Upper lobe of left lung (tissue), 4 donors: ENCODE data around the gene EFCC1.

Experiments
- EP300 ChIP-seq, 4 donors: sonication (generic); formaldehyde crosslinking; IDR thresholded peaks; one replicate each; pipeline ENCODE4 v1.5.1; 2017; ENCODE audit warnings: antibody characterized with exemption in 4 of 4, control low read depth in 2 of 4
- POLR2A ChIP-seq, 4 donors: fragments of 450-650 bp; IDR thresholded peaks; one replicate each; pipeline ENCODE4 v1.5.1; 2016 to 2017; ENCODE audit warnings: antibody characterized with exemption in 4 of 4, mild to moderate bottlenecking in 2 of 4
- POLR2AphosphoS5 ChIP-seq, 2 donors: sonication (generic); formaldehyde crosslinking; IDR thresholded peaks; one replicate each; pipeline ENCODE4 v1.5.1; 2017; ENCODE audit warnings: antibody characterized with exemption in 2 of 2
- TF ChIP-seq, protein P1 (sequence below), 6 experiments: fragments of 450-650 bp in 4 of 6; fragments of 200-600 bp in 2 of 6; sonication (generic) in 2 of 6; IDR thresholded peaks; one replicate each; pipeline ENCODE4 v1.5.1; 2016 to 2019; ENCODE audit warnings: antibody characterized with exemption in 6 of 6

- TF ChIP-seq, protein P1, sequence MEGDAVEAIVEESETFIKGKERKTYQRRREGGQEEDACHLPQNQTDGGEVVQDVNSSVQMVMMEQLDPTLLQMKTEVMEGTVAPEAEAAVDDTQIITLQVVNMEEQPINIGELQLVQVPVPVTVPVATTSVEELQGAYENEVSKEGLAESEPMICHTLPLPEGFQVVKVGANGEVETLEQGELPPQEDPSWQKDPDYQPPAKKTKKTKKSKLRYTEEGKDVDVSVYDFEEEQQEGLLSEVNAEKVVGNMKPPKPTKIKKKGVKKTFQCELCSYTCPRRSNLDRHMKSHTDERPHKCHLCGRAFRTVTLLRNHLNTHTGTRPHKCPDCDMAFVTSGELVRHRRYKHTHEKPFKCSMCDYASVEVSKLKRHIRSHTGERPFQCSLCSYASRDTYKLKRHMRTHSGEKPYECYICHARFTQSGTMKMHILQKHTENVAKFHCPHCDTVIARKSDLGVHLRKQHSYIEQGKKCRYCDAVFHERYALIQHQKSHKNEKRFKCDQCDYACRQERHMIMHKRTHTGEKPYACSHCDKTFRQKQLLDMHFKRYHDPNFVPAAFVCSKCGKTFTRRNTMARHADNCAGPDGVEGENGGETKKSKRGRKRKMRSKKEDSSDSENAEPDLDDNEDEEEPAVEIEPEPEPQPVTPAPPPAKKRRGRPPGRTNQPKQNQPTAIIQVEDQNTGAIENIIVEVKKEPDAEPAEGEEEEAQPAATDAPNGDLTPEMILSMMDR (IDR thresholded peaks at IDR 0.05), result no peak
- TF ChIP-seq POLR2A (IDR thresholded peaks at IDR 0.05) (no peak), EP300 (IDR thresholded peaks at IDR 0.05) (no peak), POLR2AphosphoS5 (IDR thresholded peaks at IDR 0.05) (peak; percentile 44 to 48)
These were observed 9.7 kb upstream of the EFCC1 start for GRCh38 chr3:128991355-128991895.
